Suppressor macrophage (primary cell): ENCODE results near the gene YARS1.

Experiments
- DNase-seq, 4 experiments: peaks; one replicate each; pipeline ENCODE4 v3.0.0-alpha.2; 2020 to 2022

Gene YARS1

DNA sequence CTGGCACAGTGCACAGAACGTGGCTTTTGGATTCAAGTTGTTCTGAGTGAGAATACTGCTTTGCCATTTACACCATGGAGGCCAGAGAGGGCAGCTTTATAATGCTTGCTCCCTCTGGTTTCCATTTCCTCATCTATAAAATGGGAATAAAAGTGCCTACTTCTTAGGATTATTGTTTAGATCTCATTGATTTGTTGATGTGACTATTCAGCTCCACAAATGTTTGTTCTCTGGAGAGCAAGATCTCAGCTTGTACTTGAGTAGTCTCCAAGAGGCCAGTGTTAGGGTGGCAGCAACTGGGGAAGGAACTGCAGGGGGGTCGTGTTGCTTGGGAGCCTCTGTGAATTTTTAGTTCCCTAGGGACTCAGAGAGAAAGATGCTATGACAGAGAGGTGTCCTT lies 55.2 kb downstream of the YARS1 start:
- DNase-seq, result no peak

GRCh38 chr1:32761253-32761877 lies 55.8 kb downstream of the YARS1 start:
- no peak for DNase-seq

- DNase-seq, result no peak
These were observed 57.0 kb downstream of the YARS1 start for GRCh38 chr1:32759997-32760623.

GRCh38 chr1:32759521-32759981 lies 57.6 kb downstream of the YARS1 start:
- DNase-seq, result no peak

DNA sequence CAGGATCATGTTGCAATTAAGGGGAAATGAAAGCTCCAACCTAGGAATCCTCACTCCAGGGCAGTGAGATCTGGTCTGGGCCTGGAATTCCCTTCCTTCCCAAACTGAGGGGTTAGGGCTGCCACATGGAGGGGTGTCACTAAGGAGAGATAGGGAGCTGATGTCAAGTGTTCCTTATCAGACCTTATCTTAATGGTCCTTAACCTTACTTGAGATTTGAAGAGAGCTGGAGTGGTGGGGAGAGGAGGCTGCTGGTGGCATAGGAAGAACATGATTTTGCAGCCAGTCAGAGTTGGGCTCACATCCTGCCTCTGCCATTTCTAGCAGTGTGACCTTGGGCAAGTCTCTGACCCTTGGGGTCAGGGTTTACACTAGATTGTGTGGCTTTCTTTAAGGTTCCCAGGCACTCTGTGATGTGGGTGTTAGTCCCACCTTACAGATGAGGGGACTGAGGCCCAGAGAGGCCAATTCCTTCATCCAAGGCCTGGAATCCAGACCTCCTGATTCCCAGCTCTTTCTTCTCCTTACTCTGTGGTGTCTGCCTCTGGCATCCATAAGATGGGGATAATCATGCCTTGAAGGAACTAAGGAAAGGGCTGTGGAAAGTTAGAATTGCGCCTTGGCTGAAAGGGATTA lies 58.2 kb downstream of the YARS1 start:
- DNase-seq, result no peak

DNA sequence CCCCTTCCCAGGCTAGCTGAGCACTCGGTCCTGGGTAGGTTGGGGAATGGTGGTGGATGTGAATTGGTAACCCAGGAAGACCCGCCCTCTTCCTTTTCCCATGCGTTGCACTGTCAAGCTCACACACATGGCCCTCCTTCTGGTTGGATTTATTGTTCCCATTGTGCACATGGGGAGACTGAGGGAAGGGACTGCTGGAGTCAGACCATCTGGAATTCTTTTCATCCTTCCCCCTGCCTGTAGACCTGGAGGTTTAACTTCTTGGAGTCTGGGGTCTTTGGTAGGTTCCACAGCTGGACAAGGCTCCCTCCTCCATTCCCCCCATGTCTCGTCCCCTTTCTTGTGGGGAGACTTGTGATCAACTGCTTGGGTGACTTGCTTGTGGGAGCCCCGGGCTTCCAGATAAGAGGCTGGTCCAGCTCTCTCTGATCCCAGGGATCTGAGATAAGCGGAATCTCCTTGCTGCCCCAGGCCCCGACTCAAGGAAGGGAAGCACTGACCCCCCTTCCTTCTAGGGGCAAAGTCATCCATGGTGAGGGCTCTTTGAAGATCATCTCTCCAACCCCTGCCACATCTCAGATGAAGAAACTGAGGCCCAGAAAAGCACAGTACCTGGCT lies 58.9 kb downstream of the YARS1 start:
- no peak for DNase-seq

DNA sequence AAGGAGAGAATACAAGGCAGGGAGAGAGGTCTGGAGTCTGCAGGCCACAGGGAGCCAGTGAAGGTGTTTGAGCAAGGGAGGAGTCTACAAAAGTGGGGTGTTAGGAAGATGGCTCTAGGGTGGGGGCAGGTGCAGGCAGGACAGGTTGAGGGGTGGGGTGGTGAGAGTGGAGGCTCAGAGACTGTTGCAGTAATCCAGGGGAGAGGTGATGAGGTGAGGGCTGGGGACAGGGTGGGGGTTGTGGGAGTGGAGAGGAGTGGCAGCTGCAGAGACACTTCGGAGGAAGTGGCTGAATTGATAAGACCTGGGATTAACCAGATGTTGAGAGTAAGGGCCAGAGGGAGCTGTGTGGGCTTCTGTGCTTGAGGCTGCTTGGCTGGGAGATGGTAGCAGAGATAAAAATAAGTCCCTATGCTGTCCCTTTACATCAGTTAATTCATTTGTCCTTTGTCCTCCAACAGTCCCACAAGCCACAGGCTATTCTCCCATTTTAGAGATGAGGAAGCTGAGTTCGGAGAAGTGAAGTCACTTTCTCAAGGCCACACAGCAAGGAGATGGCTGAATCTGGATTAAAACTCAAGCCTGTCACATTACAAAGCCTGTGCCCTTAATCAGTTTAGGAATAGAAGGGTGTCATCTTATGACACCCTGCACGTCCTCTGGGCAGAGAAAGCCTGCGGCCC lies 59.8 kb downstream of the YARS1 start:
- no peak for DNase-seq

DNA sequence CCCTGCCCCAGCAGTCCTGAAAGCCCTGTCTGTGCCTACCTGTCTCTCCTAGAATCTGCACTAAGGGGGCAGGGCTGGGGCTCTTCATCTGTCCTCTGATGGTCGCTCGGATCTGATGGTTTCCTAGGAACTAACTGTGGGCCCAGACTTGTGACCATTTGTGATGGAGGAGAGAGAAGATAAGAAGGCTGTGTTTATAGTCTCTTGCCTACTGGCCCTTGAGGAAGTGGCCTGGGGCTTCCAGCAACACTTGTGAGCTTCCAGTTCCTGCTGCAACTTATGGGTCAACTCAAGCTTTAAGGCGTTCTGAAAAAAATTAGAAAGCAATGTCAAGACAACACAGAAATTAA lies 61.4 kb downstream of the YARS1 start:
- peak in 3 of 4 experiments; percentile 17 to 34 (median 34) for DNase-seq

DNA sequence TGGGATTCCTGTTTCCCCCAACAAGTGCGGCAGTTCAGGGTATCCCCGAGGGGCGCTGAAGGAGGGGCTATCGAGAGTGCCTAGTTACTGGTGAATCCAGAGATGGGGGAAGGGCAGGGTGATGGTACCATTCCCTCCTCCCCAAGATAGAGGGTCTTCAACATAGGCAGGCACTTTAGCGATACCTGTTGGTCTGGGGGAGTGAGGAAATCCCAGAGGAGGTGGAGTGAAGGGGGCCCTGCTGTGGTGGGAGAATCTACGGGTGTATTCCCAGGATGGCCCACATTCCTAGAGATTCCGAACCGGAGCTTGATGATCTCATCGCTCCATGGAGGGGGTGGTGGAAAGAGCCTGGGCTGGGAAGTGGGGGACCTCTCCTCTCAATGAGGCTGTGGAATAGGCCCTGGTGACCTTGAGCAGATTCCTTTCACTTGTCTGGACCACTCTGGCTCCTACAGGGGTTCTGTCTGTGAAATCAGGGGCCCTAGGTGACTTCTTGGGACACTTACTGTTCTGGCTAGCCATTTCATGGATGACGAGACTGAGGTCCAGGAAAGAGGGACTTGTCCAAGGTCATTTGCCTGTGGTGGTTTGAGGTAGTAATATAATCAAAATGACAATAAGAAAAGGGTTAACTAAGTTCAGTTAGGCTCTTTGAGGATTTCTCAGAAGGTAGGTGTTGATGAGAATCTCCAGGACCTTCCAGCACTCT lies 61.9 kb downstream of the YARS1 start:
- DNase-seq, result no peak

GRCh38 chr1:32754317-32755097 lies 62.7 kb downstream of the YARS1 start:
- peak in 3 of 4 experiments; percentile 19 to 21 (median 20) for DNase-seq

GRCh38 chr1:32753532-32754316 lies 63.4 kb downstream of the YARS1 start:
- DNase-seq, result peak; percentile 34 to 74 (median 44)

DNA sequence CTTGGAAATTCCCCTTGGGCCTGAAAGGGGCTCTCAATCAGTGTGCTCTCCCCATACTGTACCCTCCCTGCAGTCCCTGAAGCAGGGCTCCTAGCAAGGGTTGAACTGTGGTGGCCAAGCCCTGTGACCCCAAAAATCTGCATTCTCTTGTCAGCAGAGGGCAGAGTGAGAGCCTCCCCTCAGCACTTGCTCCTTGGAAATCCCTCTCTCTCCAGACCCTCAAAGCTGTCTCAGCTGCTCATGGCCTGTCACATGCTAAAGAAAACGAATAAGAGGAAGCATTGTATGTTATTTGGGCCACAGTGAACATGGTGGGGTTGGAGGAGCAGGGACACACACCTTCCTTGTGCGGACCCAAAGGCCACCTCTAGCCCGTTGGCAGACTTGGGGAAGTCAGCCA lies 67.4 kb downstream of the YARS1 start:
- peak in 1 of 4 experiments; percentile 13 for DNase-seq

DNA sequence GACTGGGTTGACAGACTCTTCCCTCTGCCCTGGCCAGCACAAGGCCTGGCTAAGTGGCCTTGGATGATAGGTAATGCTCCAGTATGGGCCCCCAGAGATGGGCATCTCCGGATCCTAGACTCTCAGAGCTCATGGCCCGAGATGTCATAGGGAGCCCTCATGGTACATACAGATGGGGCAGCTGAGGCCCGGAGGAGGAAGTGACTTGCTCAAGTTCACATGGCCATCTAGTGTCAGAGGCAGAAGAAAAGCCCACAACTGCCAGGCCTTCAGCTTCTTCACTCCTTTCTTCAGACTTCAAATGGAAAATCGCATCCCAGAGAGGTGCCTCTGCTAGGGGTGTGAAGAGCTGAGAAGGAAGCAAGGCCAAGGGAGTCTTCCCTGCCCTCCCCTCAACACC lies 67.8 kb downstream of the YARS1 start:
- peak in 3 of 4 experiments; percentile 31 to 60 (median 38) for DNase-seq

- DNase-seq, result no peak
These were observed 68.2 kb downstream of the YARS1 start for GRCh38 chr1:32748926-32749325.

DNA sequence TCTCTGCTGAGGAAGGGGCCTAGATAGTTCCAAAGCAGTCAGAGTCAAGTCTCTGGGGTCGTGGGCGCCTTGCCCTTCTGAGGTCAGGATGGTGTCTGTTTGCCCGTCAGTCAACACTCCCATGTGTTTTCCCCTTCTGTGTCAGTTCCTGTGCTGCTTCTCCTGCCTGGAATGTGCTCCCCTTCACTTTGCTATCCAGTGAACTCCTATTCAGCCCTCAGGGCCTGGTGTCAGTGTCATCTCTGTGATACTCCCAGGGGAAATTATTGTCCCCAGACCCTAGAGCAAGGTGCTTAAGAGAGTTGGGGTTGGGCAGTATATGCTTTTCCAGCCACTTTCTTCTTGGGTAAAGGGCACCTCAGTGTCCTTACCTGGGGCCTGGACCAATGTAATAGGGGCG lies 68.8 kb downstream of the YARS1 start:
- DNase-seq, result no peak

DNA sequence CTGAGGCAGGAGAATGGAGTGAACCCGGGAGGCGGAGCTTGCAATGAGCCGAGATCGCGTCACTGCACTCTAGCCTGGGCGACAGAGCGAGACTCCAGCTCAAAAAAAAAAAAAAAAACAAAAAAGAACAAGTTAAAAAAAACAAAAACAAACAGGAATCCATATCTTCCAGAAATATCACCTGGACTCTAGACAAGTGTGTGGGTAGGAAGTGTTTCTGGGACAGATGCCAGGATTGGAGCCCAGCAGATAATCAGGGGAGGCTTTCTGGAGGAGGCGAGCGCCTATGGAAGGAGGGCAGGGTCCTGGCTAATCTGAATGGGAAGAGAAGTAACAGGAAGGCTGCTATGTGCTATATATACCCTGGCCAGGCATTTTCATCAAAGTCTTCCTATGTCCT lies 71.0 kb downstream of the YARS1 start:
- no peak for DNase-seq

DNA sequence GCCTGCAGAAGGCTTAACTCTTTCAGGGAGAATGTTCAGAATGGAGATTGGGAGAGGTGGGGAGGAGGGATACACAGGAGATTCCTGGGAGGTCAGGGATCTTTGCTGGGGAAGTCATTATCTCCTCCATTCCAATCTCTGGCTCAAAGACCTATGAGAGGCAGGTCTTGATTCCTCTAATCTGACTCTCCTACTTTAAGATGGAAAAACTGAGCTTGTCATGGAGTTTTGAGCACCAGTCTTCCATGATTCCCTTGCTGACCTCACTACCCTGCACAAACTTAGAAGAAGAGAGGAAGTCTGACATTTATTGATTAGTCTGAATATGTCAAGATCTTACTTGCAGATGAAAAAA lies 73.1 kb downstream of the YARS1 start:
- DNase-seq, result no peak

DNA sequence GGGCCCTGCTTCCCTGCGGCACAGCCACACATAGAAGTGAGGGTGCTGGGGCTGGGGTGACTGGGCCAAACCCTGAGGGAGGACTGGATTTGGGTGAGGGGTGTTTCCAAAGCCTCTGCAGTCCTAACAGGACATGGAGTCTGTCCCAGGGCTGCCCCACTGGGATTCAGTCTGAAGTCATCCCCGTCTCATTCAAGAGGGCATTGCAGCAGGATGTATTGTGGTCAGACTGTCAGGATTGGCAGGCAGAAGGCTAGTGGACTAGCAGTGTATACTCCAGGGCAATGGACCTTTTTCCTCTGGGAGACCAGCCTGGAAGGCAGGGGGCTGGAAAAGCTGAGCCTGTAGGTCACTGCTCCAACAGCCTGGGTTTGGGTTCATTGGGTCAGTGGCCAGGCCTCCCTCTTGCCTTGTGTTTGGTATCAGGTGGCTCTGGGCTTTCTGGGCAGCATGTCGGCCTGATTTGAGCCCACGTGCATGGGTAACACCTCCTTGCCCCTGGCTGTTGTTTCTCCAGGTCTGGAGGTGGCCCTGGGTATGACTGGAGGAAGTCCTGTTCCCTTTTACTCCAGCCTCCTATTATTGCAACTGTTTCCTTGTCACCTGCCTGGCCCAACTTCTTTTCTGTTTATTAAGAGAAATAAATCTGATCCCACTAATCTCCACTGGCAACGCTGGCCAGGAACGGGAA lies 73.6 kb downstream of the YARS1 start:
- DNase-seq, result no peak

DNA sequence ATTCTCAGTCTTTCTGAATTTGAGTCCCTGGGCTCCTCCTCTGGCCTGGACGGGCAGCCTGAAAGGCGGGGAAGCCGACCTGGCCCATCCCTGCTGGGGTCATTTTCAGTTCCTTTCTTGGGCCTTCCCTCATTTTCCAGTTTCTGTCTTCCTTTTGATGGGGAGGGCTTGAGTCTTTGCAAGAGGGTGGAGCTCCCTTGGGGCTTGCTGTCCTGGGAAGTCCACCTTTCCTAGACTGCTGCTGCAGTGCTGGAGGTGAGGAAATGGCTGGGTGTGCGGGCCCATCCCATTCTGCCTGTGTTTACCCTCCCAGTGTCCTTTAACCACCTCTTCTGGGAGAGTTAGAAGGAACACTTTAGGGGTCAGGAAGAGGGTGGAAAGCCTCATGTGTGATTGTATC lies 74.2 kb downstream of the YARS1 start:
- DNase-seq, result peak in 1 of 4 experiments; percentile 44
